ENCODE results near the gene MOK.

MOK gene

DNA sequence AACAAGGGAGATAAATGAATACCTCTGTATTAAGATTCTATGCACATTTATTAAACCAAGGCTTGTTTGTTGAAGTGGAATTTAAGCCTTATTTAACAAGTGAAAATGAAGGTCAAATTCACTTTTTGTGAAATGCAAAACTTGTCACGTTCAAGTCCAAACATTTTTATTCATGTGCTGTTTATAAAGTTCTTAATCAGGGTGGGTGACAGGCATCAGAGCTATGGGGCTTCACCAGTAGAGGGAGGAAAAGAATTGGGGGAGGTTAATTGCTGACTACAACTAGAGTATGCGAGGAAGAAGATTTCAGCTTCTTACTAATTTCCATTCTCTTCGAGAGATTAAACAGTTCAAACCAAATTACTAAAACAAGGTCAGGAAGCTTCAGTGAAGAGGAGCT lies 9.7 kb downstream of the MOK start:
- peak; percentile 17 for TF ChIP-seq CTCF (IDR thresholded peaks at IDR 0.05; ENCODE audit: insufficient read depth, low read length, missing control alignments)
- no peak overlapping the region for H3K4me3 ChIP-seq (ENCODE audit: low read depth, low read length)
- ChIA-PET CTCF (interaction anchor here (0.7 to 2.6 kb wide), 6 partner anchors 9 to 107 kb away, joined by 3 to 10 read pairs (median 4); partner anchors contain the start of gene MOK), POLR2A (no interaction called here)
- no peak for DNase-seq (ENCODE audit: low read depth, low spot score)

DNA sequence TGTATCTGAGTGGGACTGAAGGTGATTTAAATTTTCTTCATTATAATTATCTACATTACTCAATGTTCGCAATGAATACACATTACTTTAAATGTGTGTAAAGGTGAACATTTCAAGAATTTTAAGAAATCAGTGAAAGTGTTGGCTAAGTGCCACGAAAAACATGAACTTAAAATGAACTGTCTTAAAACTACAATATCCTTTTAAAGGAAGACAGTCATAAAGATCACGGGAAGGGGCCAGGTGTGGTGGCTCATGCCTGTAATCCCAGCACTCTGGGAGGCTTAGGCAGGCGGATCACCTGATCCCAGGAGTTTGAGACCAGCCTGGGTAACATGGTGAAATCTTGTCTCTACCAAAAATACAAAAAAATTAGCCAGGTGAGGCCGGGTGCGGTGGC lies 11.2 kb downstream of the MOK start:
- ChIA-PET CTCF (interaction anchor here (2.0 kb wide), 1 partner anchor 20 kb away, joined by 9 read pairs; no protein-coding TSS in a partner anchor), POLR2A (no interaction called here)
- no peak for DNase-seq (ENCODE audit: low read depth, low spot score)
- no peak for TF ChIP-seq CTCF (IDR thresholded peaks at IDR 0.05; ENCODE audit: insufficient read depth, low read length, missing control alignments)
- no peak overlapping the region for H3K4me3 ChIP-seq (ENCODE audit: low read depth, low read length)

- ChIA-PET POLR2A (no interaction called here), CTCF (interaction anchor here (0.6 to 3.0 kb wide), 4 partner anchors 14 to 94 kb away, joined by 3 to 19 read pairs (median 4); no protein-coding TSS in a partner anchor)
- TF ChIP-seq CTCF (IDR thresholded peaks at IDR 0.05; ENCODE audit: insufficient read depth, low read length, missing control alignments) = no peak
- H3K4me3 ChIP-seq (ENCODE audit: low read depth, low read length) = no peak overlapping the region
- no peak for DNase-seq (ENCODE audit: low read depth, low spot score)
Observed at GRCh38 chr14:102292441-102292840, 12.5 kb downstream of the MOK start.

GRCh38 chr14:102288139-102288538 lies 16.8 kb downstream of the MOK start:
- POLR2A ChIA-PET = no interaction called here
- H3K4me3 ChIP-seq (ENCODE audit: low read depth, low read length) = no peak overlapping the region
- CTCF ChIA-PET = interaction anchor here (0.8 kb wide), 1 partner anchor 27 kb away, joined by 3 read pairs; no protein-coding TSS in a partner anchor
- no peak for TF ChIP-seq CTCF (IDR thresholded peaks at IDR 0.05; ENCODE audit: insufficient read depth, low read length, missing control alignments)
- no peak for DNase-seq (ENCODE audit: low read depth, low spot score)

DNA sequence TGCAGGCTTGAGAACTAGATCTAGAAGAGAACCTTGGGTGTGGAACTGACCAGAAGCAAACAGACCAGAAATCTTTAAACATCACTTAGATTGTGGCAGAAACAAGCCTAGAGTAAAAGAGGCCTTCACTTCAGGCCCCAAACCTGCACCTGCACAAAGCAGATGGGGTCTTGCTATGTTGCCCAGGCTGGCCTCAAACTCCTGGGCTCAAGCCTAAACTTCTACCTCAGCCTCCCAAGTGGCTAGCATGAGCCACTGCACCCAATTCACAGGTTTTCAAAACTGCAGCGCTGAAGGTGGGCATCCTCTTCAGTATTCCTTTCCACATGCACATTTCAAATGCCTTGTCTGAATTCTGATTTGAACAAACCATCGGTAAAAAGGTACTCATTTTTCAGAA lies 19.9 kb downstream of the MOK start:
- H3K4me3 ChIP-seq (ENCODE audit: low read depth, low read length) = no peak overlapping the region
- CTCF ChIA-PET = no interaction called here
- no peak for TF ChIP-seq CTCF (IDR thresholded peaks at IDR 0.05; ENCODE audit: insufficient read depth, low read length, missing control alignments)
- POLR2A ChIA-PET = no interaction called here
- no peak for DNase-seq (ENCODE audit: low read depth, low spot score)

- no peak for TF ChIP-seq CTCF (IDR thresholded peaks at IDR 0.05; ENCODE audit: insufficient read depth, low read length, missing control alignments)
- CTCF ChIA-PET = interaction anchor here (0.7 to 1.5 kb wide), 2 partner anchors 30 to 32 kb away, joined by 3 to 4 read pairs; no protein-coding TSS in a partner anchor
- POLR2A ChIA-PET = no interaction called here
- DNase-seq (ENCODE audit: low read depth, low spot score) = no peak
- no peak overlapping the region for H3K4me3 ChIP-seq (ENCODE audit: low read depth, low read length)
Observed at GRCh38 chr14:102283631-102284129, 21.3 kb downstream of the MOK start.

Data from AG04449 (cell line).